ENCODE results near the gene FAM83C. TPM values are rescaled to one million over a fixed set of nuclear protein-coding genes. Genes with fewer than 3 reads are reported as not detected.

The FAM83C gene
- total and polyA plus RNA-seq, 2 experiments from 2014 or later, result not detected

- no peaks in the 10 kb centered on the region for H4K20me1 ChIP-seq (ENCODE audit: insufficient read depth, poor library complexity, severe bottlenecking)
- no peak for DNase-seq (ENCODE audit: low spot score)
- TF ChIP-seq EZH2phosphoT487 (IDR thresholded peaks at IDR 0.05; ENCODE audit: low read depth, severe bottlenecking, unreplicated experiment) (no peak), CTCF (IDR thresholded peaks at IDR 0.05; ENCODE audit: poor library complexity) (no peak), EZH2 (IDR thresholded peaks at IDR 0.05; ENCODE audit: borderline replicate concordance) (no peak)
- H3K27me3 ChIP-seq, result no peaks in the 10 kb centered on the region
- H3K27ac ChIP-seq, result no peak overlapping the region
- 82% methylated on average over 2 of the region's 2 CpGs for WGBS (ENCODE audit: low lambda C conversion rate, missing lambda C conversion rate)
- no peaks in the 10 kb centered on the region for H3K4me1 ChIP-seq (ENCODE audit: insufficient read depth)
- no peak overlapping the region for H3K4me3 ChIP-seq
- no peak overlapping the region for H2AFZ ChIP-seq
- no peaks in the 10 kb centered on the region for H3K9me2 ChIP-seq (replicated peaks; ENCODE audit: insufficient read depth)
- H3K36me3 ChIP-seq (replicated peaks; ENCODE audit: insufficient read depth, low read depth), result no peaks in the 10 kb centered on the region
- no peaks in the 10 kb centered on the region for H3K79me2 ChIP-seq
- H3K9me3 ChIP-seq (ENCODE audit: low read depth), result no peaks in the 10 kb centered on the region
- H3K4me2 ChIP-seq, result no peak overlapping the region
These were observed 40.2 kb downstream of the FAM83C start for GRCh38 chr20:35252037-35252461.

DNA sequence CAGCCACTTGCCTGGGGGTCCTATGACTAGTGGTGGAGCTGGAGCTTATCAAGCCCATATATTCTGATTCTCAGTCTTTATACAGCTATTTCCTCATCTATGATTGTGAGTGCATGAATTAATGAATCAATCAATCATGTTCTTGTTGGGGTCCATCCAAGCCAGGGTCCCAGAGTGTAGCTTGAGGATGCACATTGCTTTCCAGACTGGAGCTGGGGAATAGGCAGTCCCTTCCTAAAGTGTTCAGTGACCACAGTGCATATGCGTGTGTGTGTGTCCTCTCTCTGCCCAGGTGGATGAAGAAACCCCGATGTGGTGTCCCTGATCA is 40.6 kb downstream of the FAM83C start:
- Histone ChIP-seq H3K36me3 (replicated peaks; ENCODE audit: insufficient read depth, low read depth) (no peaks in the 10 kb centered on the region), H3K4me1 (ENCODE audit: insufficient read depth) (no peaks in the 10 kb centered on the region), H3K27ac (no peak overlapping the region), H3K9me3 (ENCODE audit: low read depth) (no peaks in the 10 kb centered on the region), H3K4me2 (no peak overlapping the region), H3K27me3 (no peaks in the 10 kb centered on the region), H3K79me2 (no peaks in the 10 kb centered on the region), H4K20me1 (ENCODE audit: insufficient read depth, poor library complexity, severe bottlenecking) (no peaks in the 10 kb centered on the region), H3K4me3 (no peak overlapping the region), H3K9me2 (replicated peaks; ENCODE audit: insufficient read depth) (no peaks in the 10 kb centered on the region), H2AFZ (no peak overlapping the region)
- 91% methylated on average over 2 of the region's 2 CpGs for WGBS (ENCODE audit: low lambda C conversion rate, missing lambda C conversion rate)
- TF ChIP-seq CTCF (IDR thresholded peaks at IDR 0.05; ENCODE audit: poor library complexity) (no peak), EZH2 (IDR thresholded peaks at IDR 0.05; ENCODE audit: borderline replicate concordance) (no peak), EZH2phosphoT487 (IDR thresholded peaks at IDR 0.05; ENCODE audit: low read depth, severe bottlenecking, unreplicated experiment) (no peak)
- DNase-seq (ENCODE audit: low spot score), result no peak

- H3K36me3 ChIP-seq (replicated peaks; ENCODE audit: insufficient read depth, low read depth), result no peaks in the 10 kb centered on the region
- WGBS (ENCODE audit: low lambda C conversion rate, missing lambda C conversion rate), result 83% methylated on average over 9 of the region's 9 CpGs
- no peaks in the 10 kb centered on the region for H4K20me1 ChIP-seq (ENCODE audit: insufficient read depth, poor library complexity, severe bottlenecking)
- H3K4me3 ChIP-seq, result no peak overlapping the region
- H3K4me2 ChIP-seq, result no peak overlapping the region
- H3K9me3 ChIP-seq (ENCODE audit: low read depth), result no peaks in the 10 kb centered on the region
- no peak overlapping the region for H3K27ac ChIP-seq
- DNase-seq (ENCODE audit: low spot score), result no peak
- H3K79me2 ChIP-seq, result no peaks in the 10 kb centered on the region
- no peak for TF ChIP-seq EZH2phosphoT487 (IDR thresholded peaks at IDR 0.05; ENCODE audit: low read depth, severe bottlenecking, unreplicated experiment)
- TF ChIP-seq CTCF (IDR thresholded peaks at IDR 0.05; ENCODE audit: poor library complexity), result no peak
- no peak for TF ChIP-seq EZH2 (IDR thresholded peaks at IDR 0.05; ENCODE audit: borderline replicate concordance)
- no peaks in the 10 kb centered on the region for H3K9me2 ChIP-seq (replicated peaks; ENCODE audit: insufficient read depth)
- no peak overlapping the region for H2AFZ ChIP-seq
- H3K4me1 ChIP-seq (ENCODE audit: insufficient read depth), result no peaks in the 10 kb centered on the region
- no peaks in the 10 kb centered on the region for H3K27me3 ChIP-seq
These were observed 43.4 kb downstream of the FAM83C start for GRCh38 chr20:35248641-35249475.
